WTC11 (cell line): ENCODE results near the gene TNFRSF14.

Source experiments
- ETV6 ChIP-seq: sonication (generic); formaldehyde crosslinking; IDR thresholded peaks from 2 replicates; pipeline ENCODE4 v1.8.1; 2022; ENCODE audit warnings: mild to moderate bottlenecking, missing genetic modification reagents
- GABPB1 ChIP-seq: sonication (generic); formaldehyde crosslinking; IDR thresholded peaks from 2 replicates; pipeline ENCODE4 v1.8.1; 2023; ENCODE audit warnings: mild to moderate bottlenecking, missing genetic modification reagents
- GTF2I ChIP-seq: fragments of 250-450 bp; sonication (Bioruptor Pico); conservative IDR thresholded peaks from 2 replicates; pipeline ENCODE4 v1.4.0; 2021; ENCODE audit warnings: mild to moderate bottlenecking
- NFYB ChIP-seq: sonication (generic); formaldehyde crosslinking; conservative IDR thresholded peaks from 2 replicates; pipeline ENCODE4 v1.8.0; 2022; ENCODE audit warnings: low read depth, missing genetic modification reagents
- OVOL2 ChIP-seq: fragments of 250-450 bp; sonication (Bioruptor Pico); IDR thresholded peaks from 2 replicates; pipeline ENCODE4 v1.9.0; 2021; ENCODE audit warnings: mild to moderate bottlenecking, borderline replicate concordance
- TP53 ChIP-seq: sonication (generic); formaldehyde crosslinking; IDR thresholded peaks from 2 replicates; pipeline ENCODE4 v1.8.1; 2023; ENCODE audit warnings: mild to moderate bottlenecking, missing genetic modification reagents
- ZNF121 ChIP-seq: sonication (generic); formaldehyde crosslinking; IDR thresholded peaks from 2 replicates; pipeline ENCODE4 v1.8.0; 2023; ENCODE audit warnings: missing genetic modification reagents
- ZNF138 ChIP-seq: sonication (generic); formaldehyde crosslinking; conservative IDR thresholded peaks from 2 replicates; pipeline ENCODE4 v1.8.1; 2022; ENCODE audit warnings: mild to moderate bottlenecking, moderate library complexity, missing genetic modification reagents
- TF ChIP-seq, protein P1 (sequence below): fragments of 200-600 bp; IDR thresholded peaks from 2 replicates; pipeline ENCODE4 v1.8.0; 2022; ENCODE audit warnings: antibody characterized with exemption
- TF ChIP-seq, protein P2 (sequence below): sonication (generic); formaldehyde crosslinking; IDR thresholded peaks from 2 replicates; pipeline ENCODE4 v1.8.0; 2023; ENCODE audit warnings: missing genetic modification reagents
- TF ChIP-seq, protein P3 (sequence below): sonication (generic); formaldehyde crosslinking; IDR thresholded peaks from 2 replicates; pipeline ENCODE4 v1.8.1; 2023; ENCODE audit warnings: mild to moderate bottlenecking, missing genetic modification reagents, moderate library complexity
- TF ChIP-seq, protein P4 (sequence below): sonication (generic); formaldehyde crosslinking; IDR thresholded peaks from 2 replicates; pipeline ENCODE4 v1.8.0; 2022; ENCODE audit warnings: mild to moderate bottlenecking, missing genetic modification reagents

DNA sequence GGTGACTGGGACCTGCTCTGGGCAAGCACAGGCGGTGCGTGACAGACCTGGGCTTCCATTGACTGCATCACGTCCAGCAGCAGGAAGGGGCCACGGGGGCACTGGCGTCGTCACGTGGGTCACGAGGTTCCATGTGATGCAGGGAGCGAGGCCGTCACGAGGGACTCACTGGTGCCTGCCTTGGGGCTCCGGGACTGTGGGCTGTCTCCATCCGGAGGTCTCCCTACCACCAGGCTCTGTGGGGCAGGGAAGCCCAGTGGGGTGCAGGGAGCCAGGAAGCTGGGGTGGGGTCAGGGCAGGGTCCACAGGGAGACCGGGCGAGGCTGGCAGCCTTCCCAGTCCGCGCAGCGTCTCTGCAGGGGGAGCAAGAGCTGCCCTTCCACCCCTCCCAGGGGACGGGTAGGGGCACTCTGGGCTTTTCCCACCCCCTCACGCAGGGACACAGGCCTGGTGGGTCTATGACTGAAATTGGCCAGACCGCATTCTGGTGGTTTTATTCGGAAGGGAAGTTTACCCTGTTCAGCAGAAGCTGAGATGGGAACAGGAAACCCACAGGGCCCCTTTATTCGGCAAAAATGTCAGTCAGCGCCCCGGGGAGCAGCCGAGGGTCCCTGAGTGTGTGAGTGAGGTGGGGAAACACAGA is 416 bp upstream of the TNFRSF14 start:
- TF ChIP-seq, protein P1, sequence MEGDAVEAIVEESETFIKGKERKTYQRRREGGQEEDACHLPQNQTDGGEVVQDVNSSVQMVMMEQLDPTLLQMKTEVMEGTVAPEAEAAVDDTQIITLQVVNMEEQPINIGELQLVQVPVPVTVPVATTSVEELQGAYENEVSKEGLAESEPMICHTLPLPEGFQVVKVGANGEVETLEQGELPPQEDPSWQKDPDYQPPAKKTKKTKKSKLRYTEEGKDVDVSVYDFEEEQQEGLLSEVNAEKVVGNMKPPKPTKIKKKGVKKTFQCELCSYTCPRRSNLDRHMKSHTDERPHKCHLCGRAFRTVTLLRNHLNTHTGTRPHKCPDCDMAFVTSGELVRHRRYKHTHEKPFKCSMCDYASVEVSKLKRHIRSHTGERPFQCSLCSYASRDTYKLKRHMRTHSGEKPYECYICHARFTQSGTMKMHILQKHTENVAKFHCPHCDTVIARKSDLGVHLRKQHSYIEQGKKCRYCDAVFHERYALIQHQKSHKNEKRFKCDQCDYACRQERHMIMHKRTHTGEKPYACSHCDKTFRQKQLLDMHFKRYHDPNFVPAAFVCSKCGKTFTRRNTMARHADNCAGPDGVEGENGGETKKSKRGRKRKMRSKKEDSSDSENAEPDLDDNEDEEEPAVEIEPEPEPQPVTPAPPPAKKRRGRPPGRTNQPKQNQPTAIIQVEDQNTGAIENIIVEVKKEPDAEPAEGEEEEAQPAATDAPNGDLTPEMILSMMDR: no peak
- TF ChIP-seq, protein P2, sequence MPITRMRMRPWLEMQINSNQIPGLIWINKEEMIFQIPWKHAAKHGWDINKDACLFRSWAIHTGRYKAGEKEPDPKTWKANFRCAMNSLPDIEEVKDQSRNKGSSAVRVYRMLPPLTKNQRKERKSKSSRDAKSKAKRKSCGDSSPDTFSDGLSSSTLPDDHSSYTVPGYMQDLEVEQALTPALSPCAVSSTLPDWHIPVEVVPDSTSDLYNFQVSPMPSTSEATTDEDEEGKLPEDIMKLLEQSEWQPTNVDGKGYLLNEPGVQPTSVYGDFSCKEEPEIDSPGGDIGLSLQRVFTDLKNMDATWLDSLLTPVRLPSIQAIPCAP (CRISPR knock-in tag): no peak
- TF ChIP-seq, protein P3, sequence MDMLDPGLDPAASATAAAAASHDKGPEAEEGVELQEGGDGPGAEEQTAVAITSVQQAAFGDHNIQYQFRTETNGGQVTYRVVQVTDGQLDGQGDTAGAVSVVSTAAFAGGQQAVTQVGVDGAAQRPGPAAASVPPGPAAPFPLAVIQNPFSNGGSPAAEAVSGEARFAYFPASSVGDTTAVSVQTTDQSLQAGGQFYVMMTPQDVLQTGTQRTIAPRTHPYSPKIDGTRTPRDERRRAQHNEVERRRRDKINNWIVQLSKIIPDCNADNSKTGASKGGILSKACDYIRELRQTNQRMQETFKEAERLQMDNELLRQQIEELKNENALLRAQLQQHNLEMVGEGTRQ: no peak
- TF ChIP-seq ETV6 (CRISPR knock-in tag): no peak
- no peak for TF ChIP-seq GTF2I (CRISPR knock-in tag)
- no peak for TF ChIP-seq ZNF121 (CRISPR knock-in tag)
- no peak for TF ChIP-seq OVOL2 (CRISPR knock-in tag)
- no peak for TF ChIP-seq NFYB
- peak; percentile 25; the same call in 1 of the 2 replicates for TF ChIP-seq GABPB1 (CRISPR knock-in tag)
- TF ChIP-seq, protein P4, sequence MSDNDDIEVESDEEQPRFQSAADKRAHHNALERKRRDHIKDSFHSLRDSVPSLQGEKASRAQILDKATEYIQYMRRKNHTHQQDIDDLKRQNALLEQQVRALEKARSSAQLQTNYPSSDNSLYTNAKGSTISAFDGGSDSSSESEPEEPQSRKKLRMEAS (CRISPR knock-in tag): no peak
- TF ChIP-seq ZNF138 (CRISPR knock-in tag): no peak
- no peak for TF ChIP-seq TP53 (CRISPR knock-in tag)
